ENCODE measurements around the gene HAO1. TPM values are rescaled to one million over a fixed set of nuclear protein-coding genes. Genes with fewer than 3 reads are reported as not detected.

HAO1 gene
- total RNA-seq (not detected), polyA plus RNA-seq (under 1 TPM in 1 of 3 donors, not detected in 2; 0.07 TPM)
- long read RNA-seq, donor 1, result 0 reads
- long read RNA-seq, donor 2, result 0 reads
- long read RNA-seq, donor 3, result 0 reads
- long read RNA-seq, donor 4, result 0 reads
- long read RNA-seq, donor 5, result 0 reads
- long read RNA-seq, donor 6, result 0 reads
- long read RNA-seq, donor 7, result 0 reads
- long read RNA-seq, donor 8, result 0 reads
- long read RNA-seq, donor 9, result 0 reads
- long read RNA-seq, donor 10, result 0 reads

DNA sequence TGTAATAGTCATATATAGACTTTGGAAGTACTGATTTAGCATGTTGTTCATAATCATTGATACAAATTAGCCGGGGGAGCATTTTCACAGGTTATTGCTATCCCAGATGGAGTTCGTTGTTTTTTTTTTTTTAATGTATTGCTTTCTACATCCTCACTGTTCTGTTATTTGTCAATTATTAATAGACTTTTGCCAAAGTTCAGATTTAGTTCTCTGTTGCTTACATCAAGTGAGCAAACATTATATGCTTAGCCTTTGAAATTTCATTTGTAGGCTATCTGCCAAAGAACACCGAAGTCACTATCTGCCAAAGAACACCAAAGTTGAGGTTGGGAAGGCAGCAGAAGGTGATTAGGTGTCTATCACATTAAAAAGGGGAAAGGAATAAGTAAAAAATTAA, at the start of gene HAO1:
Gene HAO1, minus strand, starts transcription at position 118 of the 400 bp plus-strand sequence. Its CDS starts 36 bp downstream, at position 82.
- 86 to 95% (median 87%) methylated on average over 3 of the region's 3 CpGs for WGBS, 4 donors
- Histone ChIP-seq H3K36me3 (replicated peaks in 1 of 2) (no peaks in the 10 kb centered on the region), H3K9me3 (replicated peaks in 1 of 3) (no peaks in the 10 kb centered on the region), H3K4me1 (replicated peaks in 1 of 2) (peaks cover 0 to 5% of the 10 kb centered on the region in 2 donors), H3K27me3 (no peaks in the 10 kb centered on the region), H3K27ac (no peak within 1 kb of the TSS), H3K4me3 (no peak within 1 kb of the TSS)
- intact Hi-C loops (cut with DNase I), result no loop called here
- no peak for TF ChIP-seq POLR2A (IDR thresholded peaks at IDR 0.05)
- TF ChIP-seq, protein P1, sequence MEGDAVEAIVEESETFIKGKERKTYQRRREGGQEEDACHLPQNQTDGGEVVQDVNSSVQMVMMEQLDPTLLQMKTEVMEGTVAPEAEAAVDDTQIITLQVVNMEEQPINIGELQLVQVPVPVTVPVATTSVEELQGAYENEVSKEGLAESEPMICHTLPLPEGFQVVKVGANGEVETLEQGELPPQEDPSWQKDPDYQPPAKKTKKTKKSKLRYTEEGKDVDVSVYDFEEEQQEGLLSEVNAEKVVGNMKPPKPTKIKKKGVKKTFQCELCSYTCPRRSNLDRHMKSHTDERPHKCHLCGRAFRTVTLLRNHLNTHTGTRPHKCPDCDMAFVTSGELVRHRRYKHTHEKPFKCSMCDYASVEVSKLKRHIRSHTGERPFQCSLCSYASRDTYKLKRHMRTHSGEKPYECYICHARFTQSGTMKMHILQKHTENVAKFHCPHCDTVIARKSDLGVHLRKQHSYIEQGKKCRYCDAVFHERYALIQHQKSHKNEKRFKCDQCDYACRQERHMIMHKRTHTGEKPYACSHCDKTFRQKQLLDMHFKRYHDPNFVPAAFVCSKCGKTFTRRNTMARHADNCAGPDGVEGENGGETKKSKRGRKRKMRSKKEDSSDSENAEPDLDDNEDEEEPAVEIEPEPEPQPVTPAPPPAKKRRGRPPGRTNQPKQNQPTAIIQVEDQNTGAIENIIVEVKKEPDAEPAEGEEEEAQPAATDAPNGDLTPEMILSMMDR (IDR thresholded peaks at IDR 0.05), result no peak
- no peak for DNase-seq

DNA sequence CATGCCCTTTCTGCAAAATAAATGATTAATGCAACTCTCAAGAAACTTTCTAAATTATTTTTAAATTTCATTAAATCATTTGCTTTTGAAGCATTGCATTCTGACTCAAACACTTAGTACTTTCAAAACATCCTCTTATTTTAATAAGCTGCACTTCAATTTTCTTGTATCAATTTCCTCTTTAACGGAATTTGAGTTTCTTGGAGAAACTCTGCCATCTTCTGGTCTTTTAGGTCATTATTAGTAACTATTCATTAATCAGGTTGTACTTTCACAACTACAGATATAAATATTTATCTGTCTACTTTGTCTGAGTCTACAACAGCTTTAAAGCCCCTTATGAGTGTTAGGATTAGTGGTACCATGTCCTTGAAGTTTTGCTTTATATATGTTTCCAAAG, 49.1 kb upstream of the HAO1 start:
- WGBS, 4 donors, result 57 to 67% (median 62%) methylated on average over 1 of the region's 1 CpG
- H3K36me3 ChIP-seq (replicated peaks in 1 of 2), result peaks cover 0 to 11% of the 10 kb centered on the region in 2 donors
- H3K27ac ChIP-seq, result no peak overlapping the region
- no peak for DNase-seq
- H3K27me3 ChIP-seq, result no peaks in the 10 kb centered on the region
- no peaks in the 10 kb centered on the region for H3K4me1 ChIP-seq (replicated peaks in 1 of 2)
- TF ChIP-seq, protein P1 (IDR thresholded peaks at IDR 0.05), result peak in 1 of 6 experiments; percentile 20
- TF ChIP-seq POLR2A (IDR thresholded peaks at IDR 0.05), result no peak
- intact Hi-C loops (cut with DNase I), result no loop called here
- H3K4me3 ChIP-seq, result no peak overlapping the region
- no peaks in the 10 kb centered on the region for H3K9me3 ChIP-seq (replicated peaks in 1 of 3)

DNA sequence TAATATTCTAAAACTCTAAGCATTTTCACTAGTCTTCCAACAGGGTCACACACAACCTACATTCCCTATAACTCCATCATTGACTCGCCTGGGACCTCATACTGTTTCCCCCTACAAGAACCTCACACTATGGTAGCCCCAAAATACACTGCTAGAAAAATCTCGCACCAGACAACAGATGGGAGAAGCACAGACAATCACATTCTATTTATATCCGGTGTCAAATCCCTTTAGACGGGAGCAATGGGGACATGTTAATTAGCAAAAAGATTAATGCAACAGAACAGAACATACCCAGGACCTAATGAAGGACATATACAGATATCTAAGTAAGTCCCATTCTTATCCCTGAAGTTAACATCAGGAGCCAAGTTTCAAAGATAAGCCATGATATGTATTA, 45.7 kb upstream of the HAO1 start:
- Histone ChIP-seq H3K27me3 (no peaks in the 10 kb centered on the region), H3K4me3 (no peak overlapping the region), H3K27ac (no peak overlapping the region), H3K9me3 (replicated peaks in 1 of 3) (no peaks in the 10 kb centered on the region), H3K36me3 (replicated peaks in 1 of 2) (peaks cover 0 to 19% of the 10 kb centered on the region in 2 donors), H3K4me1 (replicated peaks in 1 of 2) (no peaks in the 10 kb centered on the region)
- TF ChIP-seq POLR2A (IDR thresholded peaks at IDR 0.05), result no peak
- DNase-seq, result no peak
- intact Hi-C loops (cut with DNase I), result no loop called here
- WGBS, 4 donors, result 81 to 98% (median 97%) methylated on average over 4 of the region's 4 CpGs

DNA sequence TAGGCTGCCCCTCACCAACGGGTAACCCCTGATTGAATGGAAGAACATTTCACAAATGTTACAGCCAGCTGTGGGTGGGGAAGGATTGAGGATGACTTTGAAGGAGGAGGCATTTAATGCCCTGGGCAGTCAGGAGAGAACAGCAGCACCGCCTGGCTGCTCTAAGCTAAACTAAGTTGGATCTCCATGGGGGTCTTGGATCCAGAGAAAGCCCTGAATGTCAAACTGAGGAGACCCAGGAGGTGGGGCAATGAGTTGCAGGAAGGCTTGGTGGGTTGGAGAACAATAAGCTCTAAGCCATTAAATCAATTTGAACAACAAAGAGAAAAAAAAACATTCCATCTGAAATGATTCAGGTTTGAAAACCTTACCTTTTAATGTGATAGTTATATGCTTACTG, 43.9 kb upstream of the HAO1 start:
- Histone ChIP-seq H3K9me3 (replicated peaks in 1 of 3) (no peaks in the 10 kb centered on the region), H3K4me3 (no peak overlapping the region), H3K27ac (no peak overlapping the region), H3K4me1 (replicated peaks in 1 of 2) (no peaks in the 10 kb centered on the region), H3K27me3 (no peaks in the 10 kb centered on the region), H3K36me3 (replicated peaks in 1 of 2) (peaks cover 0 to 24% of the 10 kb centered on the region in 2 donors)
- TF ChIP-seq, protein P1 (IDR thresholded peaks at IDR 0.05), result no peak
- TF ChIP-seq POLR2A (IDR thresholded peaks at IDR 0.05), result no peak
- 85 to 95% (median 93%) methylated on average over 2 of the region's 2 CpGs for WGBS, 4 donors
- DNase-seq, result no peak
- intact Hi-C loops (cut with DNase I), result no loop called here

DNA sequence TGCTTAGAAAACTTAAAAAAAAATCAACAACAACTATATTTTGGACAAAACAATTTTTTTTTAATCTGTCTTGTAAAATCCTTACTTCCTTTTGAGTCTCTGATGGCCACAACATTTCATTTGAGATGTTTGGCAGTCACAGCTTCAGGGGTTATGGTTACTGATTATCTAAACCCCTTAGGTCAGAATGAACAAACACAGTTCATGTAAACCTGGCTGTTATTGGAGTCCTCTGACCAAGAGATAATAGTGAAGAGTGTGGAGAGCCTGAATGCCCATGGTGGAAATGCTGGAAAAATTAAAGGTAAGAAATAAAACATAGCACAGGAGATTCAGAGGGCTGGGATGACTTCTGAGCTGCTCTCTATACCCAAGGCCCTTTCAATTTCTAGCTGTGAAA, 41.1 kb upstream of the HAO1 start:
- Histone ChIP-seq H3K9me3 (replicated peaks in 1 of 3) (no peaks in the 10 kb centered on the region), H3K4me3 (no peak overlapping the region), H3K36me3 (replicated peaks in 1 of 2) (peaks cover 0 to 15% of the 10 kb centered on the region in 2 donors), H3K4me1 (replicated peaks in 1 of 2) (no peaks in the 10 kb centered on the region), H3K27me3 (no peaks in the 10 kb centered on the region), H3K27ac (no peak overlapping the region)
- intact Hi-C loops (cut with DNase I), result no loop called here
- DNase-seq, result no peak
- TF ChIP-seq, protein P1 (IDR thresholded peaks at IDR 0.05), result no peak
- no peak for TF ChIP-seq POLR2A (IDR thresholded peaks at IDR 0.05)

All from adrenal gland (tissue), 19 donors.